ENCODE measurements around the gene GPR15LG.

The GPR15LG gene

GRCh38 chr10:84191106-84191505, 17.5 kb downstream of the GPR15LG start:
- ChIA-PET POLR2A (no interaction called here), CTCF (no interaction called here)
- TF ChIP-seq, protein P1, sequence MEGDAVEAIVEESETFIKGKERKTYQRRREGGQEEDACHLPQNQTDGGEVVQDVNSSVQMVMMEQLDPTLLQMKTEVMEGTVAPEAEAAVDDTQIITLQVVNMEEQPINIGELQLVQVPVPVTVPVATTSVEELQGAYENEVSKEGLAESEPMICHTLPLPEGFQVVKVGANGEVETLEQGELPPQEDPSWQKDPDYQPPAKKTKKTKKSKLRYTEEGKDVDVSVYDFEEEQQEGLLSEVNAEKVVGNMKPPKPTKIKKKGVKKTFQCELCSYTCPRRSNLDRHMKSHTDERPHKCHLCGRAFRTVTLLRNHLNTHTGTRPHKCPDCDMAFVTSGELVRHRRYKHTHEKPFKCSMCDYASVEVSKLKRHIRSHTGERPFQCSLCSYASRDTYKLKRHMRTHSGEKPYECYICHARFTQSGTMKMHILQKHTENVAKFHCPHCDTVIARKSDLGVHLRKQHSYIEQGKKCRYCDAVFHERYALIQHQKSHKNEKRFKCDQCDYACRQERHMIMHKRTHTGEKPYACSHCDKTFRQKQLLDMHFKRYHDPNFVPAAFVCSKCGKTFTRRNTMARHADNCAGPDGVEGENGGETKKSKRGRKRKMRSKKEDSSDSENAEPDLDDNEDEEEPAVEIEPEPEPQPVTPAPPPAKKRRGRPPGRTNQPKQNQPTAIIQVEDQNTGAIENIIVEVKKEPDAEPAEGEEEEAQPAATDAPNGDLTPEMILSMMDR (IDR thresholded peaks at IDR 0.05; ENCODE audit: insufficient read depth, low read length, missing control alignments): no peak
- no peak overlapping the region for H3K4me3 ChIP-seq (ENCODE audit: low read depth, low read length)
- DNase-seq (ENCODE audit: low read depth, low spot score): no peak

DNA sequence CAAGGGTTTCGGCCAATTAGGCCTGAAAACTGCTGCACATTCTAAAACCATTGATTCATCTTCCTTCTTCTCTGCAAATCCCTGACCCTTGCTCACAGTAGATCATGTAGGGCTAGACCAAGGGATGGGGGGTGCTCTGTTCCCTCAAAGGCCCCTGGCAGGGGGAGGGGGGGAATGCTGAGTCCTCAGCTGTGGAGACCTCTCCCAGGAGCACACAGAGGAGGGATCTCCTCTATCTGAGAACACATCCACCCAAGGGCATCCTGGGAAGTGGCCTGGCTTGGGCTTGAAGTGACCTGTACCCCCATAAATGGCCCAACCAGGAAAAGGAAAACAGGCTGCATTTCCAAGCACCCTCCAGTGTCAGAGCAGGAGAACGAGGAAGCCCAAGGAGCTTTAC, 19.7 kb downstream of the GPR15LG start:
- DNase-seq (ENCODE audit: low read depth, low spot score): no peak
- TF ChIP-seq, protein P1 (IDR thresholded peaks at IDR 0.05; ENCODE audit: insufficient read depth, low read length, missing control alignments): no peak
- no peak overlapping the region for H3K4me3 ChIP-seq (ENCODE audit: low read depth, low read length)
- ChIA-PET CTCF (no interaction called here), POLR2A (no interaction called here)

GRCh38 chr10:84193846-84194423, 20.3 kb downstream of the GPR15LG start:
- H3K4me3 ChIP-seq (ENCODE audit: low read depth, low read length): peak overlapping the region; percentile 9
- TF ChIP-seq, protein P1 (IDR thresholded peaks at IDR 0.05; ENCODE audit: insufficient read depth, low read length, missing control alignments): no peak
- no peak for DNase-seq (ENCODE audit: low read depth, low spot score)
- ChIA-PET POLR2A (no interaction called here), CTCF (no interaction called here)

DNA sequence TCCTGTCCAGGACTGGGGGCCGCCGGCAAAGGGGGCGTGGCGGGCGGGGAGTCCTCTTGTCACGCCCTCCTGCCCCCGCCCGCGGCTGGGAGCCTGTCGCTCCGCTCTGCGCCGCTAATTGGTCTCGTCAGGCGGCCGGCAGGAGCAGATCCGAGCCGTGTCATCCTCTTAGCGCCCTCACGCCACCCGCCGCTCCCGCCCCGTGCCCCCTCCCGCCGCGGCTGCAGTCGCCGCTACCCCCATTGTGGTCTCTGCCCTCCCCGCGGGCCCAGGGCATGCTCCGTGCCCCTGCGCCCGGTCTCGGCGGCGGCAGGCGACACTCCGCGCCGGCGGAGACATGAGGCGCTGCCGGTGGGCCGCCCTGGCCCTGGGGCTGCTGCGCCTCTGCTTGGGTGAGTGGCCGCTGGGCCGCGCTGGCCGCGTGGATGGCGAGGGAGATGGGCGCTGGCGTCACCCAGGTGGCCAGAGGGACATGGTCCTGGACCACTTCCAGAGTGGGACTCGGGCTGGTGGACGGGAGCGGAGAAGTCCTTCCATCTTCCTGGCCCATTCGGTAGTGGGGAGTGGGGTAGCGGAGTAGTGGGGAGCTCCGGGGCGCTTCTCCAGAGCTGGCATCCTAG, 20.9 kb downstream of the GPR15LG start, which contains the start of gene CDHR1:
CDHR1 (plus strand) TSS at position 114 of the 620 bp plus-strand sequence; CDS start at position 338, 224 bp downstream.
- ChIA-PET CTCF (interaction anchor here (1.0 kb wide), 1 partner anchor 70 kb away, joined by 3 read pairs; no protein-coding TSS in a partner anchor), POLR2A (no interaction called here)
- TF ChIP-seq, protein P1 (IDR thresholded peaks at IDR 0.05; ENCODE audit: insufficient read depth, low read length, missing control alignments): no peak
- H3K4me3 ChIP-seq (ENCODE audit: low read depth, low read length): peak within 1 kb of the TSS; percentile 9
- no peak for DNase-seq (ENCODE audit: low read depth, low spot score)

DNA sequence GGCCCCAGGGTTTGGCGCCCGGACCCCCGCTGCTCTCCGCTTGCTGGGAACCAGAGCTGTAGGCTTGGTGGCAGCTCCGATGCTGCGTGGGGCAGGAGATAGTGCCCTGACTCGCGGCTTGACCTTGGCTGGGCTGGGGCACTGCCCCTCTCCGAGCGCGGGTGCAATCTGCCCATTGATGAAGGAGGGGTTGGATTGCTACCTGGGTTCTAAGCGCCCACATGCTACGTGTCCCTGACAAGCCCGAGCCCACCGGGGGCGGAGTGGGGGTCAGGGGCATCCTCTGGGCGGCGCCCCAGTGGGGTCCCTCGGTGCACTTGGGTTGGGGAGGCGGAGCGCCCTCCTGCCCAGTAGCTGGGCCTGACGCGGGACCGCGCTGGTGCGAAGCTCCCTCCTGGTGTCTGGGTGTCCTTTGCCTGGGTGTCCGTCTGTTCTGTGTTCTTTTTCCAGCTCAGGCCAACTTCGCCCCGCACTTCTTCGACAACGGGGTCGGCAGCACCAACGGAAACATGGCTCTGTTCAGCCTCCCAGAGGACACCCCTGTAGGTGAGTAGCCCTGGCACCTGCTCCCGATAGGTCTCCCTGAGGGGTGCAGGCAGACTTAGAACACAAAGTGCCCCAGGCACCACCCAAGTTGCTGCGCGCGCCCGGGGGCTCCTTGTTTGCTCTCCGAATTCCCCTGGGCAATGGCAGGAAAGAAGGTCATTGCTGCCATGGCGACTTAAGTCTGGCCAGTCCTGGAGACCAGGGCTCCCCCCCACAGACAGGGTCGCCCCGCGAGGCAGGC, 21.6 kb downstream of the GPR15LG start:
- H3K4me3 ChIP-seq (ENCODE audit: low read depth, low read length): no peak overlapping the region
- POLR2A ChIA-PET: no interaction called here
- no peak for DNase-seq (ENCODE audit: low read depth, low spot score)
- CTCF ChIA-PET: interaction anchor here (1.0 kb wide), 1 partner anchor 69 kb away, joined by 3 read pairs; no protein-coding TSS in a partner anchor
- TF ChIP-seq, protein P1 (IDR thresholded peaks at IDR 0.05; ENCODE audit: insufficient read depth, low read length, missing control alignments): no peak

GRCh38 chr10:84196083-84196482, 22.5 kb downstream of the GPR15LG start:
- no peak for DNase-seq (ENCODE audit: low read depth, low spot score)
- no peak overlapping the region for H3K4me3 ChIP-seq (ENCODE audit: low read depth, low read length)
- CTCF ChIA-PET: no interaction called here
- TF ChIP-seq, protein P1 (IDR thresholded peaks at IDR 0.05; ENCODE audit: insufficient read depth, low read length, missing control alignments): no peak
- POLR2A ChIA-PET: no interaction called here

Data from AG04449 (cell line).